ENCODE results near the gene KLK3.
A peak's percentile ranks its signal among the peaks of the same experiment; 100 is the strongest.

The KLK3 gene

GRCh38 chr19:50906217-50906616, 51.5 kb downstream of the KLK3 start:
- Histone ChIP-seq H3K9me3 (ENCODE audit: insufficient read depth, low read length) (no peaks in the 10 kb centered on the region), H3K79me2 (ENCODE audit: insufficient read depth, low read length) (no peaks in the 10 kb centered on the region), H3K27ac (ENCODE audit: low read depth, low read length) (no peak overlapping the region), H2AFZ (ENCODE audit: low read depth, low read length, severe bottlenecking) (no peak overlapping the region), H3K27me3 (ENCODE audit: low read length) (no peaks in the 10 kb centered on the region), H3F3A (ENCODE audit: insufficient read depth) (no peaks in the 10 kb centered on the region), H3K9me2 (replicated peaks; ENCODE audit: insufficient read depth, low read length) (no peaks in the 10 kb centered on the region), H4K20me1 (ENCODE audit: low read depth, low read length) (no peaks in the 10 kb centered on the region), H3K4me3 (ENCODE audit: insufficient read depth, low read length, poor library complexity, severe bottlenecking) (no peak overlapping the region), H3K4me2 (ENCODE audit: low read depth, low read length, poor library complexity, severe bottlenecking) (no peak overlapping the region), H3K36me3 (ENCODE audit: low read length) (no peaks in the 10 kb centered on the region), H3K9ac (ENCODE audit: low read length) (no peak overlapping the region)
- TF ChIP-seq CTCF (IDR thresholded peaks at IDR 0.05; ENCODE audit: insufficient read depth, low read length, poor library complexity, severe bottlenecking): peak; percentile 59
- no peak for TF ChIP-seq EZH2phosphoT487 (conservative IDR thresholded peaks at IDR 0.05; ENCODE audit: low read length)

- Histone ChIP-seq H4K20me1 (ENCODE audit: low read depth, low read length) (no peaks in the 10 kb centered on the region), H3F3A (ENCODE audit: insufficient read depth) (no peaks in the 10 kb centered on the region), H3K79me2 (ENCODE audit: insufficient read depth, low read length) (no peaks in the 10 kb centered on the region), H3K4me3 (ENCODE audit: insufficient read depth, low read length, poor library complexity, severe bottlenecking) (no peak overlapping the region), H2AFZ (ENCODE audit: low read depth, low read length, severe bottlenecking) (no peak overlapping the region), H3K9me3 (ENCODE audit: insufficient read depth, low read length) (no peaks in the 10 kb centered on the region), H3K27me3 (ENCODE audit: low read length) (no peaks in the 10 kb centered on the region), H3K4me2 (ENCODE audit: low read depth, low read length, poor library complexity, severe bottlenecking) (no peak overlapping the region), H3K9me2 (replicated peaks; ENCODE audit: insufficient read depth, low read length) (no peaks in the 10 kb centered on the region), H3K9ac (ENCODE audit: low read length) (no peak overlapping the region), H3K36me3 (ENCODE audit: low read length) (no peaks in the 10 kb centered on the region), H3K27ac (ENCODE audit: low read depth, low read length) (no peak overlapping the region)
- TF ChIP-seq EZH2phosphoT487 (conservative IDR thresholded peaks at IDR 0.05; ENCODE audit: low read length) (no peak), CTCF (IDR thresholded peaks at IDR 0.05; ENCODE audit: insufficient read depth, low read length, poor library complexity, severe bottlenecking) (no peak)
Observed at GRCh38 chr19:50908336-50908735, 53.6 kb downstream of the KLK3 start.

- Histone ChIP-seq H2AFZ (ENCODE audit: low read depth, low read length, severe bottlenecking) (no peak overlapping the region), H3K27me3 (ENCODE audit: low read length) (no peaks in the 10 kb centered on the region), H3K27ac (ENCODE audit: low read depth, low read length) (no peak overlapping the region), H3K79me2 (ENCODE audit: insufficient read depth, low read length) (no peaks in the 10 kb centered on the region), H3K36me3 (ENCODE audit: low read length) (no peaks in the 10 kb centered on the region), H3K9me3 (ENCODE audit: insufficient read depth, low read length) (no peaks in the 10 kb centered on the region), H3F3A (ENCODE audit: insufficient read depth) (no peaks in the 10 kb centered on the region), H3K9ac (ENCODE audit: low read length) (no peak overlapping the region), H4K20me1 (ENCODE audit: low read depth, low read length) (no peaks in the 10 kb centered on the region), H3K4me2 (ENCODE audit: low read depth, low read length, poor library complexity, severe bottlenecking) (no peak overlapping the region), H3K4me3 (ENCODE audit: insufficient read depth, low read length, poor library complexity, severe bottlenecking) (no peak overlapping the region), H3K9me2 (replicated peaks; ENCODE audit: insufficient read depth, low read length) (no peaks in the 10 kb centered on the region)
- TF ChIP-seq EZH2phosphoT487 (conservative IDR thresholded peaks at IDR 0.05; ENCODE audit: low read length): no peak
Observed at GRCh38 chr19:50909240-50910070, 54.7 kb downstream of the KLK3 start.
